Measurements from ENCODE around the gene GALR3.
"Not testable (repeated sequence)": the region's sequence is repeated elsewhere in the genome, so short reads cannot be mapped to it uniquely, and the experiment has no call there.

Gene GALR3

GRCh38 chr22:37823134-37823985, at the start of gene GALR3:
Gene GALR3 (plus strand): TSS chr22:37823382. CDS start chr22:37823407, 25 bp downstream.
- no peak for DNase-seq

DNA sequence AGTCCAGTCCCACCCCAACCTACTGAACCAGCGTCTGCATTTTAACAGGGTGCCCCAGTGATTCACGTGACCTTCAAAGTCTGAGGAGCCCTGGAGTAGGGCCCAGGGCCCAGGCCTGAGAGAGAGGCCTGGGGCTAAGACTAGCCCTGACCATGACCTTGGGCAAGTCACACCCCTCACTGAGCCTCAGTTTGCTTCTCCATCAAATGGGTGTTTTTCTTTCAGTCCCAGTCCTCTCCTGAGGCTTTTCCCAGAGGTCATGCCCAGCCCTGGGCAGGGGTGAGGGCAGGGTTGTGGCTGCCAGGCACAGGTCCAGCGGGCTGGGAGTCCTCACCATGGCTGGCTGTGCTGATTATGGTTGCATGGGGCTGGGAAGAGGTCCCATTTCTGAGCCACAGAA, 48.5 kb upstream of the GALR3 start:
- DNase-seq: no peak

- peak; percentile 70 for DNase-seq
Observed at GRCh38 chr22:37775785-37776638, 47.2 kb upstream of the GALR3 start.

DNA sequence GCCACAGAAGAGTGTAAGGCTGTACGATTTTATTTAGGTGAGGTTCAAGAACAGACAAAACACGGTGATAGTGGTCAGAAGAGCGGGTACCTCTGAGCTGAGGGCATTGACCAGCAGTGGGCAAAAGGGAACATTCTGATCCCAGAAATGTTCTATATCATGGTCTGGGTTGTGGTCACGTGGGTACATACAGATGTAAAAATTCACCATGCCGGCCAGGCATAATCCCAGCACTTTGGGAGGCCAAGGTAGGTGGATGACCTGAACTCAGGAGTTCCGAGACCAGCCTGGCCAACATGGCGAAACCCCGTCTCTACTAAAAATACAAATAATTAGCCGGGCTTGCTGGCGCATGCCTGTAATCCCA, 46.6 kb upstream of the GALR3 start:
- DNase-seq: no peak

- peak; percentile 85 for DNase-seq
Observed at GRCh38 chr22:37777122-37777687, 46.0 kb upstream of the GALR3 start.

DNA sequence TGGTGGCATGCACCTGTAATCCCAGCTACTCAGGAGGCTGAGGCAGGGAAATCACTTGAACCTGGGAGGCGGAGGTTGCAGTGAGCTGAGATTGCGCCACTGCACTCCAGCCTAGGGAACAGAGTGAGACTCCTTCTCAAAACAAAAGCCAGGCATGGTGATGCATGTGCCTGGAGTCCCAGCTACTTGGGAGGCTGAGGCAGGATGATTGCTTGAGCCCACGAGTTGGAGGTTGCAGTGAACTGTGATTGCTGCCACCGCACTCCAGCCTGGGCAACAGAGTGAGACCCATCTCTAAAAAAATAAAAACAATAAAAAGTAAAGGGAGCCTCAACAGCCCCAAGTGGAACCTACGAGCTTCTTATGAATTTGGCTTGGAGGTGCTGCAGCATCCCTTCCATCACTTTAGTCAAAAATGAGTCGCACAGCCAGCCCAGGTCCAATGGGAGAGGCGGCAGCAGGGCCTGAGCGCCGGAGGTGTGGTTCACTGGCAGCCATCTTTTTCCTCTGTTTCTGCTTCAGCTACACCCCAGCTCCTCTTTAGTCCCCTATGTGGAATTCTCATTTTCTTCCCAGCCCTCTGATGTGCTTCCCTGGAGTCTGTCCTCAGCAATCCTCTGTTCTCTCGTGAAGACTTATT, 44.7 kb upstream of the GALR3 start:
- no peak for DNase-seq

DNA sequence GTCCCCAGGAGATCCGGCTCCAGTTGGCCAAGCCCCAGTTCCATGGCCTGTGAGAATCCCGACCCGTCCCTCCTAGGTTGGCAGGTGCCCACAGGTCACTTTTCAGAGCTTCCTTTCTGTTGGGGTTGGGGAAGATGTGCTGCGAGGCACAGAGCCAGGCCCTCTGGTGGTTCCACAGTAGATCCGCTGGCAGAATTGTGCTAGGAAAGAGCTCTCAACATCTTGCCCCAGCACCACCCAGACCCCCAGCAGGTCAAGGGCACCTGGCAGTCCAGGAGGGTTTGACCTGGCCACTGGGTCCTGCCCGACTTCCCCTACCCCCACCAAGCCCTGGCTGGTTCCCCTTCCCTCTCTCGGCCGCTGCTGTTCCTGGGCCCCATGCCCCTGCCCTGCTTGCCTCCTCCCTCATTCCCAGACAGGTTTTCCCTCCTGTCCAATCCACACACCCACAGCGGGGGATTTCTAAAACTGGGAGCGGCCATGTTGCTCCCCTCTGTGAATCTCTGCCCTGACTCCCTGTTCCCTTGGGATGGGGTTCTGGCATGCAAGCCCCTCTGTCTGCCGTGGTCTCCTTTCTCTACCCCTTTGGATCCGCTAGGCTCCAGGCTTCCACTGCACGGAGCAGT, 41.6 kb upstream of the GALR3 start:
- DNase-seq: no peak

DNA sequence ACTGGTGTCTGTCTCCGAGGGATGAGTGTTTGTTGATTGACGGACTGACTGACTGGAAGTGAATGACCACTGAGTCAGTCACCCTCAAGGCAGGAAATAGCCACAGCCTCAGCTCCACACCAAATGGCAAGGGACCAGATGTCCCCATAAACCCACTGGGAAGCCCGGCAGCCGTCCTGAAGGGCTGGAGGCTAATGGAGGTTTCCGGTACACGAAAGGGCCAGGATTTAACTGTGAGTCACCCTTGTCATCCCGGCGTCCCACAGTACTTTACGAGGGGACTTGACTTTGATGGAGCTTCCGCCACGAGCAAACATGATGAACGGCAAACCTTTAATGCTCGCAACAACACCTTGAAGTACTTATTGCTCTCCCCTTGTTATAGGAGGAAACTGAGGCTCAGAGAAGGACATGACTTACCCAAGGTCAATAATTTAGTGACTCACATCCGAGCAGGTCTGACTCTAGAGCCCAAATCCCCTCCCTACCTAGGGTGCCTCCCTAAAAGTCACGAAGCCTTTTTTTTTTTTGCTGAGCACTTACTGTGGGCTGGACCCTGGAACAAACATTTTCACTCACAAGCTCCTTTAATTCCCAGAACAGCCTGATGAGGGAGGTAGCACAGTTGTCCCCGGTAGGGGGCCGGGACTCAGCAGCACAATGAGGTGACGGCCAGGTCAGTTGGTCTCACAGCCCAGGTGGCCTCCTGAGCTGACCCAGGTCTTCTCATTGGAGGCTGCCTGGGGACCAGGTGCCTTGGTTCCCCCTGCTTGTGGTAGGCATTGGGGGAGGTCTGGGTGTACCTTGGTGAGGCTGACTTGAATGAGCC, 40.6 kb upstream of the GALR3 start:
- DNase-seq: peak; percentile 92

DNA sequence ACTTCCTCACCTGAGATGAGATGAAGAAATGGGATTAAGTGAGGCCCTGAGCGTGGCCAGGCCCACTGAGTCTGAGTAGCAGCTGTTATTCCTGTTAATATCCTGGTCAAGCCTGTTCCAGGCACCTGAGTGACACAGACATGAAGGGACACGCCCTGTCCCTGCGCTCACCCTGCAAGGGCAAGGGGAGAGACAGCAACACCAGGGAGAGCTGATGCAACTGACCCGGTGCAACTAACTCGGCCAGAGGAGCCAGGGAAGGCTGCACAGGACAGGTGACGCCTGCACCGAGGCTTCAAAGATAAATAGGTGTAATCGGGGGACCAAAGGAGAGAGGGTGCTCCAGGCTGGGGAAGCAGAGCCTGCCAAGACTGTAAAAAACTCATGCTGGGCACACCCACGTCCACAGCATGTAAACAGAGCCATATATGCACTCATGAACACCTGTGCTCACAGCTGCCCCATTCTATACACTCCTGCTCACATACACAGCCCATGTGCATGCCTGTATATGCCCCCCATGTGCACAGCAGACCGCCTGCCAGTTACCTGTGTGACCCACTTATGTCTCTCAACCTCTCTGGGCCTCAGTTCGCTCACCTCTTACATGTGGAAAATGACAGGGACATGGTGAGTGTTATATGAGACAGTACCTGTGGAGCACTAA, 38.2 kb upstream of the GALR3 start:
- DNase-seq: no peak

GRCh38 chr22:37790234-37790633, 32.9 kb upstream of the GALR3 start:
- no peak for DNase-seq

DNA sequence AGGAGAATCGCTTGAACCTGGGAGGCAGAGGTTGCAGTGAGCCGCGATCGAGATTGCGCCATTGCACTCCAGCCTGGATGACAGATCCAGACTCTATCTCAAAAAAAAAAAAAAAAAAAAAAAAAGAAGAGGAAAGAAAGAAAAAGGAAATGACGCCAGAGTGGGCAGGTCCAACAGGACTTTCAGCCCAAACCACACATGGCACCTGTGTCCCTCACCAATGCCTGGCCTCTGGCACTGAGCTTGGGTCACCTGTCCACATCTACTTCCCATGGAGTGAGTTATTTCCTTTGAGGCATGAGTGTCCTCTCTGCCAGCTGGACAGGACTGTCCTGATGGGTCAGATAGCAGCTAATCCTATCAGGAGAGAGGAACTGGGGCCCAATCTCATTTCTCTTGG, 30.7 kb upstream of the GALR3 start:
- DNase-seq: no peak

DNA sequence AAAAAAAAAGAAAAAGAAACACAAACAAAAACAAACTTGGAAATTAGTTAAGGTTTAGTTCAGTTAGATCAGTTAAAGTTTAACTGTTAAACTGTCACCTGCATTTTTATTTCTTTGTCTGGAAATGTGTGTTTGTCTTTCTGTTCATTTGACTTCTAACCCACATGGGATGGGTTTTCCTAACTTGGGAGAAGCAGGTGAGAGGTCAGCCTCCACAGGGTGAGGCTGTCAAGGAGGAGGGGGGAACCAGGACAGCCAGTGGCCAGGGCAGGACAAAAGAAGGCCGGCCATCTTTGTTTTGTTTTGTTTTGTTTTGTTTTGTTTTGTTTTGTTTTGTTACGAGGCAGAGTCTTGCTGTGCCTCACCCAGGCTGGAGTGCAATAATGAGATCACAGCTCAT, 28.8 kb upstream of the GALR3 start:
- DNase-seq: no peak

GRCh38 chr22:37796079-37796478, 27.1 kb upstream of the GALR3 start:
- DNase-seq: no peak

DNA sequence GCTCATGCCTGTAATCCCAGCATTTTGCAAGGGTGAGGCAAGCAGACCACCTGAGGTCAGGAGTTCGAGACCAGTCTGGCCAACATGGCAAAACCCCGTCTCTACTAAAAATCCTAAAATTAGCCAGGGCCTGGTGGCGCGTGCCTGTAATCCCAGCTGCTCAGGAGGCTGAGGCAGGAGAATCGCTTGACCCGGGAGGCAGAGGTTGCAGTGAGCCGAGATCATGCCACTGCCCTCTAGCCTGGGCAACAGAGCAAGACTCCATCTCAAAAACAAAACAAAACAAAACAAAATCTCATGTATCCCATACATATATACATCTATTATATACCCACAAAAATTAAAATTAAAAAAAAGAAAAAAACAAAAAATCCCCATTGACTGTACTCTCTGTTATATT, 25.9 kb upstream of the GALR3 start:
- not testable (repeated sequence) for DNase-seq

GRCh38 chr22:37797874-37798500, 25.2 kb upstream of the GALR3 start:
- no peak for DNase-seq

DNA sequence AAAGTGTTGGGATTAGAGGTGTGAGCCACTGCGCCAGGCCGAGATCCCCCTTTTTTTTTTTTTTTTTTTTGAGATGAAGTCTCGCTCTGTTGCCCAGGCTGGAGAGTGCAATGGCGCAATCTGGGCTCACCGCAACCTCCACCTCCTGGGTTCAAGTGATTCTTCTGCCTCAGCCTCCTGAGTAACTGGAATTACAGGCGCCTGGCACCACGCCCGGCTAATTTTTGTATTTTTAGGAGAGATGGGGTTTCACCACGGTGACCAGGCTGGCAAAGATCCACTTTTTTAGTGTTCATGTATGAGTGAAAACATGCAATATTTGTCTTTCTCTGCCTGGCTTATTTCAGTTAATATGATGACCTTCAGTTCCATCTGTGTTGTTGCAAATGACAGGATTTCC, 23.2 kb upstream of the GALR3 start:
- DNase-seq: not testable (repeated sequence)

GRCh38 chr22:37801946-37802309, 21.3 kb upstream of the GALR3 start:
- DNase-seq: no peak

GRCh38 chr22:37802310-37803194, 20.6 kb upstream of the GALR3 start:
- DNase-seq: no peak

DNA sequence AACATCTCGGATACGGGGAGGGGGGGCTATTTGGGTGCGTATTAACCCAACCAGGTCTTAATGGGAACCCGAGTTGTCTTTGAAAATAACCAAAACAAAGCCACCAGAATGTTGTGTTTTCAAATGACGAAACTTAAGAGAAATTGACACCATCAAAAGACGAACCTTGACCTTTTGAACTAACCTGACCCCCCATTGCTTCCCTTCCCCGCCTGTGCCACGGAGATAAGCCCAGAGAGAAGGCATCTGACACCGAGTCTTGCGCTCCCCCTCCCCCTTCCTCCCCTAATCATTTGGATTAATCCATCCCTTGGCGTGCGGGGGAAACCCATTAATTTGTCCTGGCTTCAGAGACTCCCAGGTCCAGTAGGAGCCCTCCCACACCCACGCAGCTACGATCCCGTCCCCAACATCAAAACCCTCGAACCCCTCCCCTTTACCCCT, 20.0 kb upstream of the GALR3 start:
- DNase-seq: no peak

Data from EL (cell line).